ENCODE results near the gene C2CD4C. TPM values are rescaled to one million over a fixed set of nuclear protein-coding genes. Genes with fewer than 3 reads are reported as not detected.

The C2CD4C gene
- total RNA-seq, 1 experiment from 2014 or later = 9.8 TPM

GRCh38 chr19:442085-442484 lies 33.1 kb upstream of the C2CD4C start:
- POLR2A ChIA-PET = no interaction called here
- no peak overlapping the region for H3K27ac Mint-ChIP-seq
- ATAC-seq (no peak), DNase-seq (ENCODE audit: low spot score) (no peak)
- H3K9me3 Mint-ChIP-seq = peaks cover 5% of the 10 kb centered on the region
- CTCF ChIA-PET = no interaction called here
- no peak for TF ChIP-seq FOXK1 (CRISPR knock-in tag; IDR thresholded peaks at IDR 0.05)
- TF ChIP-seq CREB1 (CRISPR knock-in tag; IDR thresholded peaks at IDR 0.05) = no peak
- no peak for TF ChIP-seq ZNF263 (CRISPR knock-in tag; IDR thresholded peaks at IDR 0.05; ENCODE audit: low read depth)
- TF ChIP-seq ZBTB43 (CRISPR knock-in tag; IDR thresholded peaks at IDR 0.05) = no peak
- TF ChIP-seq ZNF423 (CRISPR knock-in tag; IDR thresholded peaks at IDR 0.05) = no peak
- no peak overlapping the region for H3K4me3 Mint-ChIP-seq
- H3K27me3 Mint-ChIP-seq (ENCODE audit: low read depth) = no peaks in the 10 kb centered on the region
- H3K36me3 Mint-ChIP-seq = 0 out of 2 replicates have a peak, but pooled peaks cover 7% of the 10 kb centered on the region
- no peaks in the 10 kb centered on the region; the same call in 1 of the 2 replicates for H3K4me1 Mint-ChIP-seq

GRCh38 chr19:441213-441836 lies 32.4 kb upstream of the C2CD4C start:
- peaks cover 5% of the 10 kb centered on the region for H3K9me3 Mint-ChIP-seq
- ChIA-PET POLR2A (no interaction called here), CTCF (no interaction called here)
- no peak overlapping the region for H3K4me3 Mint-ChIP-seq
- ATAC-seq (no peak), DNase-seq (ENCODE audit: low spot score) (no peak)
- H3K4me1 Mint-ChIP-seq = no peaks in the 10 kb centered on the region; the same call in 1 of the 2 replicates
- H3K27ac Mint-ChIP-seq = no peak overlapping the region
- TF ChIP-seq CBFB (CRISPR knock-in tag; IDR thresholded peaks at IDR 0.05; ENCODE audit: low read depth) = no peak
- no peak for TF ChIP-seq CTCF (IDR thresholded peaks at IDR 0.05)
- TF ChIP-seq ZNF219 (CRISPR knock-in tag; IDR thresholded peaks at IDR 0.05; ENCODE audit: borderline replicate concordance) = no peak
- TF ChIP-seq MXD4 (CRISPR knock-in tag; IDR thresholded peaks at IDR 0.05; ENCODE audit: borderline replicate concordance) = no peak
- no peak for TF ChIP-seq KAT7 (CRISPR knock-in tag; IDR thresholded peaks at IDR 0.05; ENCODE audit: borderline replicate concordance)
- TF ChIP-seq ZNF263 (CRISPR knock-in tag; IDR thresholded peaks at IDR 0.05; ENCODE audit: low read depth) = no peak
- TF ChIP-seq TEAD1 (CRISPR knock-in tag; IDR thresholded peaks at IDR 0.05) = no peak
- TF ChIP-seq MYBL2 (CRISPR knock-in tag; IDR thresholded peaks at IDR 0.05) = no peak
- no peak for TF ChIP-seq ZNF138 (CRISPR knock-in tag; conservative IDR thresholded peaks at IDR 0.05)
- TF ChIP-seq ZNF512 (CRISPR knock-in tag; IDR thresholded peaks at IDR 0.05; ENCODE audit: borderline replicate concordance) = no peak
- TF ChIP-seq AFF4 (CRISPR knock-in tag; IDR thresholded peaks at IDR 0.05; ENCODE audit: borderline replicate concordance) = no peak
- no peak for TF ChIP-seq ATF6 (CRISPR knock-in tag; IDR thresholded peaks at IDR 0.05)
- 0 out of 2 replicates have a peak, but pooled peaks cover 7% of the 10 kb centered on the region for H3K36me3 Mint-ChIP-seq
- no peaks in the 10 kb centered on the region for H3K27me3 Mint-ChIP-seq (ENCODE audit: low read depth)

Measured in WTC11 (cell line).